GM12865 (cell line): Measurements from ENCODE around the gene NDRG2.

Experiments used
- DNase-seq: peaks from one replicate; pipeline ENCODE4 v3.0.0; 2010; ENCODE audit warnings: low read depth
- H3K4me3 ChIP-seq: 2 replicates; pipeline ENCODE4 v1.5.1; 2011; ENCODE audit warnings: mild to moderate bottlenecking, low read depth, low read length, control low read depth
- CTCF ChIP-seq: IDR thresholded peaks from 2 replicates; pipeline ENCODE4 v1.5.1; 2011; ENCODE audit warnings: low read length, control low read depth, low read depth, inconsistent platforms; ENCODE audit not compliant: insufficient read depth; ENCODE audit errors: missing control alignments

Gene NDRG2

GRCh38 chr14:20982646-20983369, 42.1 kb downstream of the NDRG2 start:
- no peak for TF ChIP-seq CTCF
- no peak for DNase-seq
- H3K4me3 ChIP-seq: no peak overlapping the region

- H3K4me3 ChIP-seq: no peak overlapping the region
- no peak for TF ChIP-seq CTCF
- DNase-seq: no peak
Measured at GRCh38 chr14:20980906-20981305, 44.0 kb downstream of the NDRG2 start.

GRCh38 chr14:20978687-20979086, 46.2 kb downstream of the NDRG2 start:
- H3K4me3 ChIP-seq: no peak overlapping the region
- no peak for DNase-seq
- no peak for TF ChIP-seq CTCF

- no peak overlapping the region for H3K4me3 ChIP-seq
- TF ChIP-seq CTCF: no peak
- DNase-seq: no peak
Measured at GRCh38 chr14:20976291-20976690, 48.6 kb downstream of the NDRG2 start.

GRCh38 chr14:20973501-20973900, 51.4 kb downstream of the NDRG2 start:
- no peak overlapping the region for H3K4me3 ChIP-seq
- TF ChIP-seq CTCF: no peak
- no peak for DNase-seq

GRCh38 chr14:20971705-20972021, 53.2 kb downstream of the NDRG2 start:
- peak overlapping the region; percentile 57; the same call in 1 of the 2 replicates for H3K4me3 ChIP-seq
- DNase-seq: no peak
- no peak for TF ChIP-seq CTCF

GRCh38 chr14:20970983-20971704, 53.7 kb downstream of the NDRG2 start:
- H3K4me3 ChIP-seq: peak overlapping the region; percentile 57
- DNase-seq: peak; percentile 84
- TF ChIP-seq CTCF: peak; percentile 96
